Gastroesophageal sphincter (tissue), 4 donors: ENCODE results near the gene SLC28A2. TPM values are rescaled to one million over a fixed set of nuclear protein-coding genes. Genes with fewer than 3 reads are reported as not detected.
"Not testable (repeated sequence)": the region's sequence is repeated elsewhere in the genome, so short reads cannot be mapped to it uniquely, and the experiment has no call there.

Source experiments
- ATAC-seq: fragments of 150-250 bp; one replicate; pipeline ENCODE4 v1.9.1; 2016; ENCODE audit warnings: mild to moderate bottlenecking, moderate library complexity
- H3K27ac ChIP-seq, 4 donors: fragments of 200-600 bp; sonication (generic) in 3 of 4; 1 replicate in 3 of 4; 2 replicates in 1 of 4; pipeline ENCODE4 v1.5.1; 2016 to 2019
- H3K27me3 ChIP-seq: fragments of 200-600 bp; sonication (generic); one replicate; pipeline ENCODE4 v1.5.1; 2019
- H3K36me3 ChIP-seq, 2 donors: fragments of 200-600 bp; sonication (generic); one replicate each; pipeline ENCODE4 v1.5.1; 2019; ENCODE audit warnings: control low read depth in 1 of 2
- H3K4me1 ChIP-seq, 3 donors: fragments of 200-600 bp; sonication (generic); 1 replicate in 2 of 3; 2 replicates in 1 of 3; pipeline ENCODE4 v1.5.1; 2016 to 2019; ENCODE audit warnings: control low read depth in 2 of 3
- H3K4me3 ChIP-seq, 2 donors: fragments of 200-600 bp; sonication (generic); one replicate each; pipeline ENCODE4 v1.5.1; 2019; ENCODE audit warnings: mild to moderate bottlenecking in 1 of 2, moderate library complexity in 1 of 2
- H3K9me3 ChIP-seq, 3 donors: fragments of 200-600 bp; sonication (generic); one replicate each; pipeline ENCODE4 v1.5.1; 2017 to 2019; ENCODE audit warnings: control low read depth in 2 of 3
- EP300 ChIP-seq: sonication (generic); formaldehyde crosslinking; IDR thresholded peaks from one replicate; pipeline ENCODE4 v1.6.1; 2017; ENCODE audit warnings: antibody characterized with exemption, mild to moderate bottlenecking
- POLR2A ChIP-seq, 2 donors: fragments of 450-650 bp; IDR thresholded peaks; one replicate each; pipeline ENCODE4 v1.6.1; 2017; ENCODE audit warnings: antibody characterized with exemption in 2 of 2, mild to moderate bottlenecking in 2 of 2, moderate library complexity in 1 of 2
- POLR2AphosphoS5 ChIP-seq: sonication (generic); formaldehyde crosslinking; IDR thresholded peaks from one replicate; pipeline ENCODE4 v1.6.1; 2017; ENCODE audit warnings: antibody characterized with exemption
- WGBS, 2 donors: methylation state at CpG; one replicate each; pipeline ENCODE4 v1.1.5; 2018; ENCODE audit warnings: low coverage in 1 of 2; 5-methylcytosine and 5-hydroxymethylcytosine counted together
- total RNA-seq, 4 donors: library from RNA; depleted of rRNA; stranded (reverse); fragments of >200 nt; gene quantifications; one replicate each; pipeline ENCODE4 v1.1.0, GENCODE V29; 2016
- TF ChIP-seq, protein P1 (sequence below), 4 experiments: fragments of 200-600 bp in 2 of 4; fragments of 450-650 bp in 2 of 4; sonication (generic) in 1 of 4; IDR thresholded peaks; one replicate each; pipeline ENCODE4 v1.5.1; 2017 to 2019; ENCODE audit warnings: antibody characterized with exemption in 4 of 4, mild to moderate bottlenecking in 2 of 4, moderate library complexity in 2 of 4

The SLC28A2 gene
- total RNA-seq, 4 donors from 2014 or later, result not detected

DNA sequence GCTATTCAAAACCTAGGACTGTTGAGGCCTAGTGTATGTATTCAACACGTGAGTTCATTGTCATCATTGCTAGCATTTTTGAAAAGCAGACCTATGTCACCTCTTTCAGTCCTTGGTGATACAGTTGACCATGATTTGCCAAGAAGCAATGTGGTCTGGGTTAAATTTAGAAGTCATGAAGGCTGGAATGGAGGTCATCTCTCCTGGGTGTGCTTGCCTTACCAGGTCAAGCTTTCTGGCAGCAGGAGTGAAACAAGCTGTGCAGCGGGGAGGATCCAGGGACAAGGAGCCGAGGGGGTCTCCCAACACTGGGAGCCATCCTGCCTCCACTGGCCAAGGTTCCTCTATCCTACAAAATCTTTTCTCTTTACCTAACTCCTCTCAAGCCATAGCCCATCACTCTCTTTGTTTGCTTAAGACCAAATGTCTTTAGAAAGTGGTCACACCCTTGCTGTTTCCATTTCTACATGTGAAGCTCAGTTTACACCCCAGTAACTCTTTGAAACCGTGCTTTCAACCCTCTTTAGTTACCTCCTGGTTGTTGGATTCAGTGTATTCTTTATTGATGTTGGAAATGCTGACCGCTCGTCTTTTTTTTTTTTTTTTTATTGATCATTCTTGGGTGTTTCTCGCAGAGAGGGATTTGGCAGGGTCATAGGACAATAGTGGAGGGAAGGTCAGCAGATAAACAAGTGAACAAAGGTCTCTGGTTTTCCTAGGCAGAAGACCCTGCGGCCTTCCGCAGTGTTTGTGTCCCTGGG, 40.0 kb downstream of the SLC28A2 start:
- no peak for TF ChIP-seq EP300
- no peak for TF ChIP-seq POLR2AphosphoS5
- TF ChIP-seq POLR2A (IDR thresholded peaks at IDR 0.05), result no peak
- WGBS, 2 donors, result 61 to 63% methylated on average over 2 to 4 of the region's 9 CpGs
- Histone ChIP-seq H3K27me3 (peaks cover 4% of the 10 kb centered on the region), H3K36me3 (no peaks in the 10 kb centered on the region), H3K9me3 (no peaks in the 10 kb centered on the region), H3K4me3 (no peak overlapping the region), H3K4me1 (no peaks in the 10 kb centered on the region), H3K27ac (no peak overlapping the region)
- no peak for ATAC-seq

DNA sequence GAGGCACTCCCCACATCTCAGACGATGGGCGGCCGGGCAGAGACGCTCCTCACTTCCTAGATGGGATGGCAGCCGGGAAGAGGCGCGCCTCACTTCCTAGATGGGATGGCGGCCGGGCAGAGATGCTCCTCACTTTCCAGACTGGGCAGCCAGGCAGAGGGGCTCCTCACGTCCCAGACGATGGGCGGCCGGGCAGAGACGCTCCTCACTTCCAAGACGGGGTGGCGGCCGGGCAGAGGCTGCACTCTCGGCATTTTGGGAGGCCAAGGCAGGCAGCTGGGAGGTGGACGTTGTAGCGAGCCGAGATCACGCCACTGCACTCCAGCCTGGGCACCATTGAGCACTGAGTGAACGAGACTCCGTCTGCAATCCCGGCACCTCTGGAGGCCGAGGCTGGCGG, 41.3 kb downstream of the SLC28A2 start:
- not testable (repeated sequence) for H3K9me3 ChIP-seq, H3K36me3 ChIP-seq, ATAC-seq, H3K4me1 ChIP-seq, H3K27ac ChIP-seq, H3K4me3 ChIP-seq
- WGBS, 2 donors, result no CpG with 5 or more reads among the region's 27 CpGs
- peaks cover 14% of the 10 kb centered on the region for H3K27me3 ChIP-seq

DNA sequence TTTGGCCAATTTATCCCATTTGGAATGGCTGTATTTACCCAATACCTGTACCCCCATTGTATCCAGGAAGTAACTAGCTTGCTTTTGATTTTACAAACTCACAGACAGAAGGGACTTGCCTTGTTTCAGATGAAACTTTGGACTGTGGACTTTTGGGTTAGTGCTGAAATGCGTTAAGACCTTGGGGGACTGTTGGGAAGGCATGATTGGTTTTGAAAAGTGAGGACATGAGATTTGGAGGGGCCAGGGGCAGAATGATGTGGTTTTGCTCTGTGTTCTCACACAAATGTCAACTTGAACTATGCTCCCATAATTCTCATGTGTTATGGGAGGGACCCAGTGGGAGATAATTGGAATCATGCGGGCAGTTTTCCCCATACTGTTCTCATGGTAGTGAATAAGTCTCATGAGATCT, 46.9 kb downstream of the SLC28A2 start:
- H3K36me3 ChIP-seq, H3K27ac ChIP-seq, H3K4me1 ChIP-seq, ATAC-seq, H3K4me3 ChIP-seq: not testable (repeated sequence)
- peaks cover 0 to 10% (median 0%) of the 10 kb centered on the region in 3 donors for H3K9me3 ChIP-seq
- 96 to 100% methylated on average over 1 to 2 of the region's 2 CpGs for WGBS, 2 donors
- H3K27me3 ChIP-seq, result peaks cover 26% of the 10 kb centered on the region

DNA sequence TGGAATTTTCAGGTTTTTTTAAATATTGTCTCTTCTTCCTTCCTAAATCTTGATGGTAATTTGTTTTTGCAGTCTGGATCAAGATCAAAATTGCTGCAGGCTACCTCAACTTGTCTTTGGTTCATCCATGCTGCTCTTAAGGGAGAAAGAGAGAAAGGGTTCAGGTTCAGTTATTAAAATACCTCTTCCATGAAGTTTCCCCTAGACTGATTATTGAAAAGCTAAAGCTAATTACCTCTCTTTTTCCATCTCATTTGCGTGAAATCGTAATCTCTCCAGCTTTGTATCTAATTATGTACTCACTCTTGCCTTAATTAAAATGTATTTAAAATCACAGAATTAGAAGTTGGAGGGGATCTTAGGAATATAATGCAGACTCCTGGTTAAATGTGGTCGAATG, 52.7 kb downstream of the SLC28A2 start:
- Histone ChIP-seq H3K4me3 (no peak overlapping the region), H3K27ac (no peak overlapping the region), H3K9me3 (peaks cover 0 to 4% (median 0%) of the 10 kb centered on the region in 3 donors), H3K4me1 (peaks cover 0 to 10% (median 0%) of the 10 kb centered on the region in 3 donors), H3K27me3 (peaks cover 14% of the 10 kb centered on the region), H3K36me3 (no peaks in the 10 kb centered on the region)
- TF ChIP-seq, protein P1, sequence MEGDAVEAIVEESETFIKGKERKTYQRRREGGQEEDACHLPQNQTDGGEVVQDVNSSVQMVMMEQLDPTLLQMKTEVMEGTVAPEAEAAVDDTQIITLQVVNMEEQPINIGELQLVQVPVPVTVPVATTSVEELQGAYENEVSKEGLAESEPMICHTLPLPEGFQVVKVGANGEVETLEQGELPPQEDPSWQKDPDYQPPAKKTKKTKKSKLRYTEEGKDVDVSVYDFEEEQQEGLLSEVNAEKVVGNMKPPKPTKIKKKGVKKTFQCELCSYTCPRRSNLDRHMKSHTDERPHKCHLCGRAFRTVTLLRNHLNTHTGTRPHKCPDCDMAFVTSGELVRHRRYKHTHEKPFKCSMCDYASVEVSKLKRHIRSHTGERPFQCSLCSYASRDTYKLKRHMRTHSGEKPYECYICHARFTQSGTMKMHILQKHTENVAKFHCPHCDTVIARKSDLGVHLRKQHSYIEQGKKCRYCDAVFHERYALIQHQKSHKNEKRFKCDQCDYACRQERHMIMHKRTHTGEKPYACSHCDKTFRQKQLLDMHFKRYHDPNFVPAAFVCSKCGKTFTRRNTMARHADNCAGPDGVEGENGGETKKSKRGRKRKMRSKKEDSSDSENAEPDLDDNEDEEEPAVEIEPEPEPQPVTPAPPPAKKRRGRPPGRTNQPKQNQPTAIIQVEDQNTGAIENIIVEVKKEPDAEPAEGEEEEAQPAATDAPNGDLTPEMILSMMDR (IDR thresholded peaks at IDR 0.05), result no peak
- TF ChIP-seq EP300 (no peak), POLR2AphosphoS5 (no peak), POLR2A (IDR thresholded peaks at IDR 0.05) (no peak)
- 77 to 87% methylated on average over 3 of the region's 3 CpGs for WGBS, 2 donors
- ATAC-seq, result no peak

DNA sequence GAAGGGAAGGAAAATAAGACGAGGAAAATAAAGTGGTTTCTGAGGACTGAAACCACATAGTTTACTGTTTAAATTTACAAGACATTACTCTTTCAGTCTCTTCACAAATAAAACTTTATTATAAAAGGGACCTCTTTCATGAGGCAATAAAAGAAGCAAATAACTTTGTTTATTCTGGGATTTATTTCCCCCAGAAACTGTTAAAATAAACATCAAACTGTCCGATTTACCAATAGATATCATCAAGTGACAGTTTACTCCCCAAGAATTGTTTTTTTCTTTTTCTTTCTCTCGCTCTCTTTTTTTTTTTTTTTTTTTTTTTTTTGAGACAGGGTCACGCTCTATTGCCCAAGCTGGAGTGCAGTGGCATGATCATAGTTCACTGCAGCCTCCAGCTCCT, 54.1 kb downstream of the SLC28A2 start:
- Histone ChIP-seq H3K27me3 (peaks cover 14% of the 10 kb centered on the region), H3K4me3 (no peak overlapping the region), H3K9me3 (peaks cover 0 to 4% (median 0%) of the 10 kb centered on the region in 3 donors), H3K27ac (no peak overlapping the region), H3K4me1 (peaks cover 0 to 10% (median 0%) of the 10 kb centered on the region in 3 donors), H3K36me3 (no peaks in the 10 kb centered on the region)
- TF ChIP-seq POLR2A (IDR thresholded peaks at IDR 0.05), result no peak
- TF ChIP-seq EP300, result no peak
- TF ChIP-seq POLR2AphosphoS5, result no peak
- TF ChIP-seq, protein P1 (IDR thresholded peaks at IDR 0.05), result no peak
- ATAC-seq, result no peak
- 57 to 79% methylated on average over 2 to 3 of the region's 4 CpGs for WGBS, 2 donors

DNA sequence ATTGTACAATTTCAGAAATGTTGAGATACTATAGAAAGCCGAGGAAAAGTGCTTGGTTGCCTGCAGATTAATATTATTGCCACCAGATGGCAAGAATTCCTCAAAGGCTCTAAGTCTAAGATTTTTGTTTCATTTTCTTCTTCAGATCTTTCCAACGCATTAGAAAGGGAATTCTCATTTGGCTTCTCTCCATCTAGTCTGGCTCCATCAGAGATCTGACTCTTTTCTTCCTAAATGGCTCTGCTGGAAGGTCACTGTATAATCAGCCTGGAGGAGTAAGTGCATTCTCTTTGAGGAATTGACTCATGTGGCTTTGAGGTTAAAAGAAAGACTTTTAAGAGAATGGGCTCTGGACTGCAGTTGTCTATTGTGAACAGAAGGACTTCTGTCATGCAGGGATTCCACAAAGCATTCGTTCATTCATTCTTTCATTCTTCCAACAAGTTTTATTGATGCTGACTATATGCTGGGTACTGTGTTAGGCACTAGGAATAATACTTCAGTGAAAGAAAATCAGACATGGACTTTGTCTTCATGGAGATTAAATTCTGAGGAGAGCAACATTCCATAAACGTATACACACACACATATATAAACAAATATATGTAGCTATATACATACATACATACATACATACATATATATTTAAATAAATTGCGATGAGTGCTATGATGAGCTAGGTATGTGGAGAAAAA, 55.3 kb downstream of the SLC28A2 start:
- 29 to 31% methylated on average over 5 of the region's 5 CpGs for WGBS, 2 donors
- H3K4me1 ChIP-seq, result peaks cover 0 to 10% (median 0%) of the 10 kb centered on the region in 3 donors
- peak; percentile 28 for ATAC-seq
- peaks cover 0 to 4% (median 0%) of the 10 kb centered on the region in 3 donors for H3K9me3 ChIP-seq
- no peaks in the 10 kb centered on the region for H3K36me3 ChIP-seq
- H3K4me3 ChIP-seq, result peak overlapping the region; percentile 20 to 21
- H3K27ac ChIP-seq, result no peak overlapping the region
- no peak for TF ChIP-seq EP300
- no peak for TF ChIP-seq POLR2A (IDR thresholded peaks at IDR 0.05)
- TF ChIP-seq, protein P1 (IDR thresholded peaks at IDR 0.05), result peak; percentile 48 to 72 (median 66)
- peak; percentile 37 for TF ChIP-seq POLR2AphosphoS5
- peaks cover 14% of the 10 kb centered on the region for H3K27me3 ChIP-seq

DNA sequence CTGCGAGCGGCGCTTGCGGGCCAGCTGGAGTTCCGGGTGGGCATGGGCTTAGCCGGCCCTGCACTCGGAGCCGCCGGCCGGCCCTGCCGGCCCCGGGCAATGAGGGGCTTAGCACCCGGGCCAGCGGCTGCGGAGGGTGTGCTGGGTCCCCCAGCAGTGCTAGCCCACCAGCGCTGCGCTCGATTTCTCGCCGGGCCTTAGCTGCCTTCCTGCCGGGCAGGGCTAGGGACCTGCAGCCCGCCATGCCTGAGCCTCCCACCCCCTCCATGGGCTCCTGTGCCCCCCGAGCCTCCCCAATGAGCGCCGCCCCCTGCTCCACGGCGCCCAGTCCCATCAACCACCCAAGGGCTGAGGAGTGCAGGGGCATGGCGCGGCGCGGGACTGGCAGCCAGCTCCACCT, 62.1 kb downstream of the SLC28A2 start:
- H3K27ac ChIP-seq, H3K4me1 ChIP-seq, H3K9me3 ChIP-seq, H3K36me3 ChIP-seq, ATAC-seq, H3K4me3 ChIP-seq: not testable (repeated sequence)
- H3K27me3 ChIP-seq, result peaks cover 23% of the 10 kb centered on the region
- no CpG with 5 or more reads among the region's 31 CpGs for WGBS, 2 donors
